Spinal cord (tissue), 10 donors: ENCODE measurements around the gene TNFRSF1A. TPM values are rescaled to one million over a fixed set of nuclear protein-coding genes. Genes with fewer than 3 reads are reported as not detected.

ENCODE experiments used
- DNase-seq, 6 donors: peaks; one replicate each; pipeline versions ENCODE4 v3.0.0 to v3.0.0-alpha.2; 2013 to 2015; ENCODE audit warnings: low spot score in 6 of 6, low read depth in 4 of 6
- H3K27ac ChIP-seq: one replicate; pipeline ENCODE4 v1.5.1; 2013; ENCODE audit warnings: low read depth, low read length, control low read depth
- H3K27me3 ChIP-seq: one replicate; pipeline ENCODE4 v1.6.1; 2013; ENCODE audit warnings: low read length; ENCODE audit not compliant: control insufficient read depth, insufficient read depth
- H3K36me3 ChIP-seq: one replicate; pipeline ENCODE4 v1.6.1; 2013; ENCODE audit warnings: low read length; ENCODE audit not compliant: control insufficient read depth, insufficient read depth
- H3K4me1 ChIP-seq: one replicate; pipeline ENCODE4 v1.6.1; 2013; ENCODE audit warnings: low read length; ENCODE audit not compliant: control insufficient read depth, insufficient read depth
- H3K4me3 ChIP-seq: one replicate; pipeline ENCODE4 v1.5.1; 2013; ENCODE audit warnings: low read depth, low read length, control low read depth
- H3K9me3 ChIP-seq: one replicate; pipeline ENCODE4 v1.6.1; 2013; ENCODE audit warnings: low read length; ENCODE audit not compliant: control insufficient read depth, insufficient read depth
- WGBS: methylation state at CpG from one replicate; pipeline ENCODE4 v1.1.5; 2013; ENCODE audit warnings: missing lambda C conversion rate; ENCODE audit not compliant: insufficient coverage; 5-methylcytosine and 5-hydroxymethylcytosine counted together
- polyA plus RNA-seq, 2 donors: library from polyadenylated mRNA; unstranded; fragments of 120-200 nt; gene quantifications; one replicate each; pipeline ENCODE4 v1.2.1, GENCODE V29; 2013; ENCODE audit not compliant: insufficient read length in 2 of 2
- total RNA-seq, 2 donors: library from RNA; depleted of rRNA in 1 of 2; stranded (reverse); fragments of 120-200 nt in 1 of 2; fragments of >200 nt in 1 of 2; gene quantifications; one replicate each; pipeline versions ENCODE4 v1.2.3 to v1.2.4, GENCODE V29; 2013 to 2014
- donor health status: healthy.

The TNFRSF1A gene
- total and polyA plus RNA-seq, 4 donors, result 38.1 to 62.4 (median 55.6) TPM

DNA sequence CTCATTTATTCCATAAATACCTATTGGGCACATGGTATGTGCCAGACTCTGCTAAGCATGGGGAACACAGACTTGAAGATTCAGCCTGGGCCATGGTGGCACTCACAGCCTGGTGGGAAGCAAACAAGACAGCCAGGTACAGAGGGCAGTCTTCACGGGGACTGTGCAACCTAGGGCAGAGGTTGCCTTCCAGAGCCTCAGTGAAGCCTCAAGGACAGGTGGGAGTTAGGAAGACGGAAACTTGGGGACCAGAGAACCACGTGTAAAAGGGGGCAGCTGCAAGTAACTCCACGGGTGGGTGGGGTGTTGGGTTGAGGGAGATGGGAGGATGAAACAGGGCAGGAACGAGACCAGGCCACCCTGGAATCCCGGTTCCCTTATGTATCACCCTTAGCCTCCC is 41.1 kb upstream of the TNFRSF1A start:
- DNase-seq, result no peak
- H3K27ac ChIP-seq, result no peak overlapping the region
- 85% methylated on average over 4 of the region's 6 CpGs for WGBS
- no peak overlapping the region for H3K4me3 ChIP-seq
- H3K36me3 ChIP-seq, result peaks cover 10% of the 10 kb centered on the region
- H3K27me3 ChIP-seq, result peaks cover 2% of the 10 kb centered on the region
- peaks cover 22% of the 10 kb centered on the region for H3K4me1 ChIP-seq
- no peaks in the 10 kb centered on the region for H3K9me3 ChIP-seq

DNA sequence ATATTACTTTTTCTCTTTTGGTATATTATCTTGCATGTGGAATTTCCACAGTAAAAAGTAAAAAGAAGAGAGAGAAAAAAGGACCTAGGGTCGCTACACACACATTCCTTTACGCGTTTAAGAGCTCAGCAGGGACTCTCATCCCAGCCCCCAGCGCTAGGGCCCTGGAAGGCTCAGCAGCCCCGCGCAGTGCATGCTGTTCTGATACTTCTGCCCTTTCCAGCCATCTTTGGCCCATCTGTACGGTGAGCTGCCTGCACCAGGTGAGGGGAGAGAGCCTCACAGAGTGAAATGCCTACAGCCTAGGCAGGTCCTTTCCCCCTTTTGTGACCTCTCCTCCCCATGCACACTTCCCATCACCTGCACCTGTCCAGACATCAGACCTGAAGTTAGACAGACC is 40.5 kb upstream of the TNFRSF1A start:
- peaks cover 10% of the 10 kb centered on the region for H3K36me3 ChIP-seq
- peaks cover 6% of the 10 kb centered on the region for H3K27me3 ChIP-seq
- H3K27ac ChIP-seq, result no peak overlapping the region
- no peak for DNase-seq
- peaks cover 22% of the 10 kb centered on the region for H3K4me1 ChIP-seq
- WGBS, result 54% methylated on average over 7 of the region's 7 CpGs
- no peak overlapping the region for H3K4me3 ChIP-seq
- H3K9me3 ChIP-seq, result no peaks in the 10 kb centered on the region

DNA sequence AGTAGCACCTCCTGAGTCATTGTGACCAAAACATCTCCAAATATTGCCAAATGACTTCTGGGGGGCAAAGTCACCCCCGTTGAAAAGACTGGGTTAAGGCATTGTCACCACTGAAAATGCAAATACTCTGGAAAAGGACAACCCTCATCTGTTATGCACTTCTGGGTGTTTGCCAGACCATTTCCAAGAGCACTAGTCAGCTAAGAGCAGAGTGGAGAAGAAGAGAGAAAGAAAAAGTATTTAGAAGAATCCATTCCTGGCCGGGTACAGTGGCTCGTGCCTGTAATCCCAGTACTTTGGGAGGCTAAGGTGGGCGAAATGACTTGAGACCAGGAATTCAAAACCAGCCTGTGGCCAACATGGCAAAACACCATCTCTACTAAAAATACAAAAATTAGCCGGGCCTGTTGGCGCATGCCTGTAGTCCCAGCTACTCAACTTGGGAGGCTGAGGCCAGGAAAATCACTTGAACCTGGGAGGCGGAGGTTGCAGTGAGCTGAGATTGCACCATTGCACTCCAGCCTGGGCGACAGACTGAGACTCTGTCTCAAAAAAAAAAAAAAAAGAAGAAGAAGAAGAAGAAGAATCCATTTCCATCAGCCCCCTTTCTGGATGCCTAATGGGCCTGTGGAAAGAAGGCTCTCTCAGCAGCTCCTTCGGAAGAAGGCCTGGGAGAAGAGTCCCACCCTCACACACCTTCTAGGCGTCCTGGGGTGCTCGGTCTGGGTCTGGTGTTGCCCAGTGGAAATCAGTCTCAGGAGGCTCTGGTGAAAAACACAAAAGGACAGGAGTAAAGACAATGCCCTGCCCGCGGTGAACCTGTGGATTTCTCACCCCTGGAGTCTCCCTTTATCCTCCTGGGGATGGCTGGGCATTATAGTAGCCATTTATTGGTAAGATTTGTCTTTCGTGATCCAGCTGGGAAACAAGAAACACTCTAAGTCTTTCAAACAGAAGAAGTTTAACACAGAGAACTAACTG is 38.6 kb upstream of the TNFRSF1A start:
- H3K27ac ChIP-seq, result no peak overlapping the region
- H3K4me1 ChIP-seq, result peaks cover 34% of the 10 kb centered on the region
- WGBS, result 74% methylated on average over 4 of the region's 14 CpGs
- H3K9me3 ChIP-seq, result no peaks in the 10 kb centered on the region
- H3K36me3 ChIP-seq, result peaks cover 7% of the 10 kb centered on the region
- no peak overlapping the region for H3K4me3 ChIP-seq
- DNase-seq, result peak in 1 of 6 donors; percentile 14
- peaks cover 12% of the 10 kb centered on the region for H3K27me3 ChIP-seq

DNA sequence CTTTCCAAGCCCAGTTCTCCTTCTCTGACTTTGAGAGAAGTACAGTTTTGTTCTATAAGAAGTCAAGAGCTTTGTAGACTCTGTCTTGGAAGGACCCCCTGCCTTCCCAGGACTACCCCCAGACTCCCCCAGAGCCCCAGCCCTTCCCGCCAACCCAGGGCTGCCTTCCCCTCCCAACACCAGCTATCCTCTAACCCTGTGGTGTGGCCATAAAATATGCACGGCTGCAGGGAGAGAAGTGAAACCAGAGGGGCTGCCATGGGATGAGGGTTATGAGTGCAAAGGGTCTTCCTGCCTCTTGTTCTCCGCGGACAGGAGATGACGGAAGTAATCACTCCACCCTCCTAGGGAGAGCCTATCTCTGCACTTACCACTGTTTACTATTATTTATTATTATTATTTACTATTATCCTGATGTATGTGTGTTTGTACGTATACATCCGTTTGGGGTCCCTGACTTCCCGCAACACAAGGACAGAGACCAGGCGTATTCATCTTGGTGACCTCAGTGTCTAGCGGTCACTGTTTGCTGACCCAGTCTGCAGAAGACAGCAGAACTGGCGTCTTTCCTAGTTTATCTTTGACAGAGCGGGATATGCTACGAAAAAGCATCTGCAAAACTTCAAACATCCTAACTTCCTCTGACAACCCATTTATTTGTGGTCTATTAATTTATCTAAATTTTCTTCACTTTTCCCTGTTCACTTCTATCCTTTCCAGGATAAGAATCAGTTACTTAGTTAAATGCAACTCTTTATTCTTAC is 37.0 kb upstream of the TNFRSF1A start:
- H3K36me3 ChIP-seq, result no peaks in the 10 kb centered on the region
- H3K9me3 ChIP-seq, result no peaks in the 10 kb centered on the region
- no peak for DNase-seq
- H3K27ac ChIP-seq, result no peak overlapping the region
- no peak overlapping the region for H3K4me3 ChIP-seq
- H3K27me3 ChIP-seq, result peaks cover 25% of the 10 kb centered on the region
- WGBS, result 83% methylated on average over 3 of the region's 13 CpGs
- peaks cover 24% of the 10 kb centered on the region for H3K4me1 ChIP-seq

DNA sequence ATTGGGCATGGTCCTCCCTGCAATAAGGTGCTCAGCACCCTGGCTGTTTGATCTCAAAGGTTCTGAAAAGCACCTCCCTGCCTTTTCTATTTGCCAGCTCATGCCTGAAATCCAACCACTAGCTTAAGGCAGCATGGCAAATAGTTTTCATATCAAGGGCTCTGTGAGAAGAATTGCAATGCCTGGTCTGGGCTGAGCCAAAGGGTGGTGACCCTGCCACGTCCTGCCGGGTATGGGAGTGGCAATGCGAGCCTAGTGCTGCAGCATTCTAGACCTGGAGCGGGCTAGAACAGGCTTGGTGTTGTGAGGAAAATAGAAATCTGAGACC is 35.8 kb upstream of the TNFRSF1A start:
- Histone ChIP-seq H3K9me3 (no peaks in the 10 kb centered on the region), H3K27me3 (peaks cover 28% of the 10 kb centered on the region), H3K36me3 (no peaks in the 10 kb centered on the region), H3K4me1 (peaks cover 15% of the 10 kb centered on the region), H3K27ac (no peak overlapping the region), H3K4me3 (no peak overlapping the region)
- no peak for DNase-seq
- WGBS, result 61% methylated on average over 3 of the region's 4 CpGs

DNA sequence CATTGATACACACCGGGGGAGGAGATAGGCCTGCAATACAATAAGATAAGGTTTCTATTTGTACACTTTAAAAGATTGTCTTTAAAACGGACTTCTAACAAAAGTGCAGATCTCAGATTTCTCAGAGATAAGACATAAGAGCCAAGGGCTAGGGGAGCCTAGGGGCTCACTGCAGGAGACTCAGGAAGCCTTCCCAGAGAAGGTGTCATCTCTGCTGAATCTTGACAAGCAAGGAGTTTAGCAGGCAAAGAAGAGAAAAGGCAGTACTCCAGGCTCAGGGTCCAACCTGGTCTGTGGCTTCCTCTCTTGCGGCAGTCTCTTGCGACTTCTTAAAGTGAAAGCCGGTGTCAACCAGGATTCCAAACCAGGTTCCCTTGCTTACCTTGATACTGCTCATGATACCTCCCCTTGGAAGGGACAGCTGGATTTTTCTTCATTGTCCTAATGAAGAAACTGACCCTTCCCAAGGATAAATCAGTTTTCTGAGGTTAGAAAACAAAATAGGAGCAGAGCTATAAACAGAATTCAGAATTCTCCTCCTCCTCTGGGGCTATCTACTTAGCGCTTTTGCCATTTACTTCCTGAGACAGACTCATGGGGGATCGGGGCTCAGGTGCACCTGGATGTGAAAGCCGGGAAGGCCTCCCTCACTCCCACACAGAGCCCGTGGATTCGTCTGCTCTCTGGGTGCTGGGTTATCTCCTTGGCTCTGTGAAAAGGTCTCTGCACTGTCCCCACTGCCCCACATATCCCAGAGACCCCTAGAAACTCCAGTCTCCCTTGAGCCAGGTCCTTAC is 35.2 kb upstream of the TNFRSF1A start:
- Histone ChIP-seq H3K9me3 (no peaks in the 10 kb centered on the region), H3K4me3 (no peak overlapping the region), H3K36me3 (no peaks in the 10 kb centered on the region), H3K27me3 (peaks cover 28% of the 10 kb centered on the region), H3K27ac (peak overlapping the region; percentile 2), H3K4me1 (peaks cover 20% of the 10 kb centered on the region)
- no peak for DNase-seq
- WGBS, result 73% methylated on average over 6 of the region's 10 CpGs

DNA sequence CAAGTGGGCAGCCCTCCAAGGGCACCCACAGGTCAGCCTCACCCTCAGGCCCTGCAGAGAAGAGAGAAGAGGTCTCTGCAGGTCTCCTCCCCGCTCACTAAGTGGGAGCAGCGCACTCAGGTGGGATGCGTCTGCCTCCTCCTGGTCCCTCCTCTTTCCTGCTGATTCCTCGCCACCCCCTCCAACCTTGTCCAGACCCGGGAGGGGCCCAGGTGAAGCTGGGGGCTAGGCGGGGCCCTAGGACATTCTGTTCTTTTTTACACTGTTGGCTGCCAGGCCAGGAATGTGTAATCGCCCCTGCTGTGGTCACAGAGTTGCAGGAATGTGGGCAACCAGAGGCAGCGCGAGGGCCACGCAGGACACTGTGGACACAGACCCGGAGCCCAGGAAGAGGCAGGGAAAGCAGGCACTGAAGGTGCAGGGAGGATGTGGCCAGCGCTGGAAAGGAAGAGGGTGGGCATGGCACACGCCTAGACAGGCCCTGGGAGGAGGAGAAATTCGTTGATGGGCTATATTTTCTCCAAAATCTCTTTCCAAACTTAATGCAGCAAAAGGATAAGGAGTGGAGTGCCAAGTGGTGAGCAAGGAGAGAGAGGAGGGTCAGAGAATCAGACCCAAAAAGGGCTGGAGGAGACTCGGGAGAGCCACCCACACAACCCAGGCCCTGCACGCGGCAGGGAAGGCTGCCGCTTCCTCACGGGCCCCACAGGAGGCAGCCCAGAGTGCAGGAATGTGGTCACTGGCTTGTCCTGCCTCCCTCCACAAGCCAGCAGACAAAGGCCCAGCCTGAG is 34.4 kb upstream of the TNFRSF1A start:
- 60% methylated on average over 12 of the region's 19 CpGs for WGBS
- Histone ChIP-seq H3K9me3 (no peaks in the 10 kb centered on the region), H3K4me3 (no peak overlapping the region), H3K27ac (peak overlapping the region; percentile 2), H3K36me3 (no peaks in the 10 kb centered on the region), H3K27me3 (peaks cover 28% of the 10 kb centered on the region), H3K4me1 (peaks cover 20% of the 10 kb centered on the region)
- DNase-seq, result no peak

DNA sequence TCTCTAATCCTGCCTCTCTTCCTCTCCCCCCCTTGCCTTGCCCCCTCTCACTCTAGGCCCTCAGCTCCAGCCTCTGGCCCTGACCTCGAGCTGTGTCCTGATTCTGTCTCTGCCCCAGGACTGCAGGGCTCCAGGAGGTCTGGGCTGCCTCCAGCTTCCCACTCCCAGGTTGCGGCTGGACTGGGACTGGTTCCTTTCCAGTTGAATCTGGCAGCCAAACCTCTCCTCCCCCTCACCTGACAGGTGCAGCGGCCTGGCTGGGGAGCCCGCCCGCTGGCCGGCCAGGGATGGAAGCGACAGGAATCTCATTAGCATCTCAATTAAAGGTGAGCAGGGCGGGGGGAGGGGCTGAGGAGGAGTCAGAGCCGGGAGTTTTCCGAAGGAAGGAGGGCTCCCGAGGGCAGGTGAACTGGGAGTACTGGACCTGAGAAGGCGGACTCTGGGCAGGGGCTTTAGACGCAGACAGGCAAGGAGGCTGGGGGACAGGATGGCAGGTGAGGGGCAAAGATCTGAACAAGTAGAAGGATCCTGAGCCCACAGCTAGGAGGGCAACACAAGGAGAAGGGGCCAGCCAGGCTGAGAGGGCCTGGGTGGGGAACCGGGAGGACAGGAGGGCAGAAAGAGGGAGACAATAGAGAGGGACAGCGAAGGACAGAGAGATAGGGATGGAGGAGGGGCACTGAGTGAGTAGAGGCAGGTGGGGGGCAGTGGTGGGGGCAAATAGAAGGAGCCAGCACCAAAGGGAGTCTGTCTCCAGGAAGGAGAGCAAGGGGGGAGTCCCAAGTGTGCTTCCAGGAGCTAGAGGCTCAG is 33.6 kb upstream of the TNFRSF1A start, which contains the start of gene SCNN1A:
TSS of gene SCNN1A (minus strand) at position 295 of the 810 bp plus-strand sequence. CDS start 780 bp downstream, outside the sequence.
- H3K27me3 ChIP-seq, result peaks cover 28% of the 10 kb centered on the region
- H3K9me3 ChIP-seq, result no peaks in the 10 kb centered on the region
- no peak for DNase-seq
- H3K4me3 ChIP-seq, result no peak within 1 kb of the TSS
- WGBS, result 61% methylated on average over 15 of the region's 15 CpGs
- peak within 1 kb of the TSS; percentile 2 for H3K27ac ChIP-seq
- H3K4me1 ChIP-seq, result peaks cover 20% of the 10 kb centered on the region
- H3K36me3 ChIP-seq, result no peaks in the 10 kb centered on the region
